G401.6 (cell line): ENCODE data around the gene ORM1.

ENCODE experiments used
- FAIRE-seq: peaks from 2 replicates; lab custom pipeline; 2012; peaks lifted over from hg19 to GRCh38; lab: Jason Lieb, UNC

Gene ORM1

DNA sequence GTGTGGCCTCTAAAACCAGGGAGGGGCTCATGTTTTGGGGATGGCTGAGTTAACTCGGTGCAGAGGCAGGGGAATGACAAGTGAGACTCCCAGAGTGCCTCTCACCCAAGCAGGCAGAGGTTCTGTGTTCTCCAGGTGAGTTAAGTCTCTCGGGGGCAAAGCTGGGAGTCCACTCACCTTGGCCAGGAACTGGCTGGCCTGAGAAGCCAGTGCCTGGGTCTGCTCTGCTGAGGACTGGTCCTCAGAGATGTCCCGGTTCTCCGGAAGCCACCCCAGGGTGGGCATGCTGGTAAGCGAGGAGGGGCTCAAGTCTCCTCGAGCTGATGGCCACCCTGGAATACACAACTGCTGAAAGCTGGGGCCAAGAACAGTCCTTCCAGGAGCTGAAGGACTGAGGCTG lies 44.5 kb downstream of the ORM1 start:
- FAIRE-seq = no peak

GRCh38 chr9:114367772-114368569 lies 45.1 kb downstream of the ORM1 start:
- FAIRE-seq = no peak

- no peak for FAIRE-seq
Measured at GRCh38 chr9:114369216-114370130, 46.6 kb downstream of the ORM1 start.

- no peak for FAIRE-seq
Measured at GRCh38 chr9:114370251-114370967, 47.5 kb downstream of the ORM1 start.

DNA sequence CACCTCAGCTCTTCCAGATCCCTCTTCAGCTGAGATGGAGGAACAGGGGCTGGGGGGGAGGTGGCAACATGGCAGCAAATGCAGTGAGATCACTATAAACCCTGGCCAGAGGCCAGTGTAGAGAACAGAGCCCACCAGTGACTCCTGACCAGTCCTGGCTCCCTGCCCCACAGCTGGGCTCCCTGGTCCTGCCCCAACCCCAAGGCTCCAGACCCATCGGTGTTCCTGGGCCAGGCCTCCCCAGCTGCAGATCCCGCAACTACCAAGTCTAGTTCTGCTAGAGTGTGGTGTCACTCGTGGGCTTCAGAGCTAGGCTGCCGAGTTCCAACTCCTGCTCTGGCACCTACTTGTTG lies 48.0 kb downstream of the ORM1 start:
- no peak for FAIRE-seq

DNA sequence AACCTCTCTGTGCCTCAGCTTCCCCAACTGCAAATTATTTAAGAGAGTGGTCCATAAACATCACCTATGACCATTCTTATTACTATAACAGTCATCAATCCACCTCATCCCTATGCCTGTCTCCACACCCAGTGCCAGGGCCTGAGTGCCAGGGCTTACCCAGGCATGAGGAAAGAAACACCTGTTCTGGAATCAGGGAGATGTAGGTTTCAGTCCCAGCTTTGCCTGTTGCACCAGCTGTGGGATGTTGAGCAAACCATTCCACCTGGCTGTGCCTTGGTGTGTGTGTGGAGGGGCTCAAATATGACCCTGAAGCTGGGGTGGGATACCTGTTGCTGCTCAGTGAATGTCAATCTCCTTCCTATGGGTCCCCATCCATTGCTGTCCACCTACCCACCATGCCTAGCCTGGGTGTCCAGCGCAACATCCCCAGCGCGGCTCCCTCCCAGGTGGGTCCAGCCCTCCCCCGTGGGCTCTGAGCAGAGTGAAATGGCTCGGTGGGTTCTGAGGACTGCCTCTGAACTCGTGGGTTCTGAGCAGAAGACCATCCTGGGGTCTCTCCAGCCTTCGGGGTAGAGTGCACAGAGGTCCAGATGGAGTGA lies 48.5 kb downstream of the ORM1 start:
- FAIRE-seq = no peak

DNA sequence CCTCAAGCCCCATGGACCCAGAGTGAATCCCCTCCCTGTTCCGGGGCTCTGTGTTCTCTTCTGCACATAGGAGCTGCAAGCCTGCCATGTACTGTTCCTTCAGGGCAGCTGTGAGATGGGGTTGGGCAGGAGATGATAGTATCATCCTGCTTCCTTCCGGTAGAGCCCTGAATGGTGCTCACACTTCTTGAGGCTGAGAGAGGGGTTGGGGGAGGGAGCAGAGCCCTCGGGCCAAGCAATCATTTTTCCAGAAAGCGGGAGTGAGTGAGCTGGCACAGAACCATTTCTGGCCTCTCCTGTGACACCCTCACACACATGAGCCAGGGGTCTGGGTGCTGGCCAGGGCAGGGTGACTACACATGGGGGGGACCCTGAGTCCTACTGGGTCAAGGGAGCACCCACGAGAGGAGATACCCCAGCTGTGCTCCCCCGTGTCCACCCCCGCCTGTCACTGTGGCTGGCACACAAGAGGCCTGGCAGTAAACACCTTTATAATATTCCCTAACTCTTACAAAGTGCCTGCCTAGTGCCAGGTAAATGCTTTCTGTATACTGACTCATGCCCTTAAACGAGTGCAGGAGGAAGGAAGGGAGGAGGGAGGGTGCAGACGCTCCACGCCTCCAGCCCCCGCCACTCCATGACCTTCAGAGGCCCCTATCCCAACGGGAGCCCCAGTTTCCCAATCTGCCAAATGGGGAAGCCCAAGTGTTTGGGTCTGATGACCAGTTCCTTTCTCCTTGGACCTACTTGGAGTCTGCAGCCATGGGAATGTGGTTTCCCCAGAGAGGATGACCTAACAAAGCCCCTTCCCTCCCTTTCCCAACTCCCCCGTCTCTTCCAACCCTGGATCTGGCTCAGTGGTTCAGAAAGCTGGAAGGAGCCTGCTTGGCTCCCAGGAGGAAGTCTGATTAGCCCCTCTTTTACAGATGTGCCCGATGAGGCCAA lies 49.3 kb downstream of the ORM1 start:
- no peak for FAIRE-seq

GRCh38 chr9:114372921-114373448 lies 50.1 kb downstream of the ORM1 start:
- FAIRE-seq = no peak

- FAIRE-seq = no peak
Measured at GRCh38 chr9:114373960-114374730, 51.2 kb downstream of the ORM1 start.

DNA sequence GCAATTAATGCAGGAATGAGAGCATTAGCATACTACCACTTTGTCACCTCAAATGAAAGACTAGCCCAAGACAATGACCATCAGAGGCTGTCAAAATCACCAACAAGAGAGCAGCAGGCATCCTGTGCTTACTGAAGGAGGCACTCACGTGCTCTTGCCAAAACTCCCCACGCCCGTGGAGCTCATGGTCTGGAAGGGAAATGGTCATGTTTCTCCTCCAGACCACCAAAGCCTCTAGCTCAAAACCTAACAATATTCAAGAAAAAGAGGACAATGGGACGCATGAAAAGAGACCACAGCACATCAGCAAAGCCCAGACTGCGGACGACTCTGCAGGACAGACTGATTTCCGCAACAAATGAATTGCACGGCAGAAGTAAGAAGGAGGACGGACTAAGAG lies 52.0 kb downstream of the ORM1 start:
- FAIRE-seq = no peak

DNA sequence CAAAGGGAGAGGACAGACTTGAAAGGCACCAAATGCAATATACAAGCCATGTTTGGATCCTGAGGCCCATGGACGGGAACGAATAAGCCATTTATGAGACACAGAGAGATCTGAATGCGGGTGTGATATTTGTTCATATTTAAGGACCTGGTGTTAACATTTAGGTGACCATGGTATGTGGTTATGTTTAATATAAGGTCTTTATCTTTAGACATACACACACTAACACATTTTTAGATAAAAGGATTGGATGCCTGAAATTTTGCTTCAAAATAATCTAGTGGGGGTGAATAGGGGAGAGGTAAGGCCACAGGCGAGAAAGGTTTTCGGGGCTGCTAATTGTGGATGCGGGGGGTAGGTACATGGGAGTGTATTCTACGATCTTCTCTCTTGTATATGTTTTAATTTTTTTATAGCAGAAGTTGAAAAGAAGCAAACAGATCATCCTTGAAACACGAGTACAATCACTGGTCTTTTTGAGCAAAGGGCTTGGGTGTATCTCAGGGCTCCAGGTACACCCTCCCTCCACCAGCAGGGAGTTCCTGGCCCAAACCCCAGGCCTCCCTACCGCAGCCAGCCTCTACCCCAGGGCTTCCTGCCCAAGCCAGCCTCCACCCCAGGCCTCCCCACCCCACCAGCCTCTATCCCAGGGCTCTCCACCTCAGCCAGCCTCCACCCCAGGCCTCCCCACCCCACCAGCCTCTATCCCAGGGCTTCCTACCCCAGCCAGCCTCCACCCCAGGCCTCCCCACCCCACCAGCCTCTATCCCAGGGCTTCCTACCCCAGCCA lies 52.7 kb downstream of the ORM1 start:
- FAIRE-seq = no peak
